ENCODE measurements around the gene CCDC188.
"Not testable (repeated sequence)": the region's sequence is repeated elsewhere in the genome, so short reads cannot be mapped to it uniquely, and the experiment has no call there.

CCDC188 gene

DNA sequence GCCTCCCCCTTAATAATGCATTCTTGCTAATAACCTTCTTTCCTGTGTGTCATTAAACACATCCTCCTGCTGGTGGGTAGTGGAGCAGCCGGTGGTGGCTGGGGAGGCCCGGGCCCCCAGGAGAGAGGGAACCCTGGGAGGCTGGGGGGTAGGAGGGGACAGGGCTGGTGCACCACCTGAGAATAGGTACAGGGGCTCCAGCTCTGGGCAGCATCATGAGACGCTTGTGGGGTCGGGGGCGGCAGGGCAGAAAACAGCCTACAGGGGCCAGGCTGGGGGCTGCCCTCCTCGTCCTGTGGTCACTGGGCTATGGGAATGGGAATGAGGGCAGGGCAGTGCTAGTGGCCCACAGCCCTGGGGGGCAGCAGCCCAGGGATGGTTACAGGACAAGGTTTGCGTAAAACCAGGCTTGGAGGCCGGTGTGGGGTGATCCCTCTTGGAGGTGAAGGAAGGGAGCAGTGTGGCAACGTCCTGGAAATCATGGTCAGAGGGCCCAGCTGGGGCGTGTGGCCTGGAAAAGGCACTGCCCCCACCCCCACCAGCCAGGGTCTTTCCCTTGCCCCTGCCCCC is 18.5 kb upstream of the CCDC188 start:
- no peak for DNase-seq

DNA sequence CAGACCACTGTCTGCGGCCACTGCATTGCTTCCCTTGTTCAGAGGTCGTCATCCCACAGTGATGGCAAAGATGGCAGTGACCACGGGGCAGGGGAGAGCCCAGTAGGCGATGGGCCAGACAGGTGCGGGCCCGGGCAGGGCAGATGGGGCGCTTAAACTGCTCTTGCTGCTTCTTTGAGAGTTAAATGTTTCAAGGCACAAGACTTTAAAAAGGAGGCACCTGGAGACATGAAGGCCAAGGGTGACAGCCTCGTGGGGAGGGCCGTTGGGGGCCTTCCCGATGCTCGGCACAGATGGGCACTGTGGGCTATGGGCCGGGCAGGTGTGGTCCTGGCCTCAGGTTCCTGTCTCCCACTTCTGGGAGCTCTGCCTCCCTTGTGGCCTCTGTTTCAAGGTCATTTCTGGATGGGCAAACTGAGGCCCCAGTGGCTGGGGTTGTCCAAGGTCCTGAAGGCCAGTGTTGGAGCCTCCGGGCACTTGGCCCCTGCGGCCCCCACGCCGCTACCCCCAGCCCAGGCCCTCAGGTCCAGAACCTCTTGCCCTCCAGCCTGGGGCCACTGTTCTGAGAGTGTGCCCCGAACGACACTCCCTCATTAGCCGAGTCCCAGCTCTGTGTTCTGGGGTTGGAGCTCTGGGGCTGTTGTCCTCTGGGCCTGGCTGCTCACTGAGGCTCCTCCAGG is 16.9 kb upstream of the CCDC188 start:
- DNase-seq = no peak

DNA sequence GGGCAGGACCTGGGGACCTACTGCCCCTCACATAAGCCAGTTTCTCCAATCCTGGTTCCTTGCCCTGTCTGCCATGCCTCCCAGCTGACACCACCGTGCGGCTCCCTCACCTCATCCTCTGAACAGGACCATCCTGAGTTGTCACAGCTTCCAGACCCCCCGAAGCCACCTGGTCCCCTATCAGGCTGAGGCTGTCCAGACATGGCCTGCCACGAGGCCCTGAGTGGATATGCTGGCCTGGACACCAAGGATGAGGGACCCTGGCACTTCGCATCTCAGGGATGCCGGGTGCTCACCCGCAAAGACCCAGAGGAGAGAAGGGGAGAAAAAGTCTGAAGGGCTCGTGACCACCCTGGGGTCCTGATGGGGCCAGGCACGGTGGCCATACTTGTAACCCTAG is 15.8 kb upstream of the CCDC188 start:
- DNase-seq = no peak

GRCh38 chr22:20165913-20166312 is 15.1 kb upstream of the CCDC188 start:
- DNase-seq = no peak

- no peak for DNase-seq
These were observed 14.6 kb upstream of the CCDC188 start for GRCh38 chr22:20165421-20165820.

DNA sequence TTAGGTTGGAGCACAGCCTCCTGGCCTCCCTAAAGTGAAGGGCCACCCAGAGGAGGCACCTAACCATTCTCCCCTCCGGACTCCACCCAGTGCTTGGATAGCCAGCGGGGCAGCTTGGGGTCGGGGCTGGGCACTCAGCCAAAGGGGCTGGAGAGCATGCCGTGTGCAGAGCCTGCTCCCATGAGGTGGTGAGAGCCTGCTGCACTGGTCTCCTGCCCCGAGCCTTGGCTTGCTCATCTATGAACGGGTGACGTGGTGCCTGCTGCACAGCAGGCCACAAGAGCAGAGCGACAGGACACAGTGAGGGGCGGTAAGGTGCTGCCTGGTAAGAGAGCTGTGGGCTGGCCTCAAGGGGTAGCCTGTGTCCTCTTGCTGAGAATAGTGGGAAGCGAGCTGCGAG is 14.0 kb upstream of the CCDC188 start:
- DNase-seq = no peak

DNA sequence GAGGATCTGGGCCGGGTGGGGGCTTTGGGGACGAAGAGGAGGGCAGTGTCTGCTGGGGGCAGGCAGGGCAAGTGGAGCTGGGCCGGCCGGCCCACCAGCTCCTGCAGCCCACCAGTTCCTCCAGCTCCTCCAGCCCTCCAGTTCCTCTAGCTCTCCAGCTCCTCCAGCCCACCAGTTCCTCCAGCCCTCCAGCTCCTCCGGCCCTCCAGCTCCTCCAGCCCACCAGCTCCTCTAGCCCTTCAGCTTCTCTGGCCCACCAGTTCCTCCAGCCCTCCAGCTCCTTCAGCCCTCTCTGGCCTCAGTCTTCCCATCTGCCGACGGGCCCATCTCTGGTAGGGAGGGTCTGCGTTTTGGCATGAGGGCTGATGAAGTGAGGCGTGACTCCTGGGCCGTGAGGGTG is 9.2 kb upstream of the CCDC188 start:
- DNase-seq = no peak

DNA sequence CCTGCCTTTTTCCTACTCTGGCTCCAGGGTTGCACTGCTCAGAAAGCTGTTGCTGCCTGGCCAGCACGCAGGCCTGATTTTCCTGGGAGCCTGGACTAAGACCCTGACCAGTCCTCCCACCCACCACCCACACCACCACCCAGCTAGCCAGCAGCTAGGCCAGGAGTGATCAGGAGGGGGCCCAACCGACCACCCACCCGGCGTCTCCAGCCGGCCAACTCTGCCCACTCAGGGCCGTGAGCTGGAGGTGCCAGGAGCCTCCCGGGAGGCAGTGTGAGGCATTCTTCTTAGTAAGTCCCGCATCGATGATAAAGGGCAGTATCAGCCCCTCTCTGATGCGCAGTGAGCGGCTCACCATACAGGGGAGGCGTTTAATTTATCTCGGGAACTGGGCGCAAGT is 8.7 kb upstream of the CCDC188 start:
- DNase-seq = not testable (repeated sequence)

- no peak for DNase-seq
These were observed 8.2 kb upstream of the CCDC188 start for GRCh38 chr22:20159076-20159475.

- no peak for DNase-seq
These were observed 7.7 kb upstream of the CCDC188 start for GRCh38 chr22:20158391-20159036.

- DNase-seq = no peak
These were observed 6.8 kb upstream of the CCDC188 start for GRCh38 chr22:20157430-20158183.

GRCh38 chr22:20156611-20157429 is 6.0 kb upstream of the CCDC188 start:
- peak; percentile 56 to 92 (median 83) for DNase-seq

DNA sequence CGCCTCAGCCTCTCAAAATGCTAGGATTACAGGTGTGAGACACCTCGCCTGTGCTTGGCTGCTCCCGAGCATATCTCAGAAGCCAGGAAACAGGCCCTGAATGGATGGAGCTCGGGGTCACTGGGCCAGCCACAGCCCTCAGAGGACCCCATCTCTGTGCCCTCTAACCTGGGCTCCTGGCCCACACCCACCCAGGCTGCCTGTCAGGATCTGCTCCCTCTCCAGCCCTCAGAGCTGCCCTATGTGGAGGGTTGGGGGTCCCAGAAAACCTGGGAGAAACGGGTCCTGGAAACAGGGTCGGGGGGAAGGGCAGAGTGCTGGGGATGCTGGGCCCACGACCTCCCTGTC is 5.2 kb upstream of the CCDC188 start:
- no peak for DNase-seq

GRCh38 chr22:20155330-20156041 is 4.6 kb upstream of the CCDC188 start:
- DNase-seq = no peak

GRCh38 chr22:20154602-20155187 is 3.8 kb upstream of the CCDC188 start:
- DNase-seq = no peak

- DNase-seq = no peak
These were observed 3.1 kb upstream of the CCDC188 start for GRCh38 chr22:20153945-20154344.

DNA sequence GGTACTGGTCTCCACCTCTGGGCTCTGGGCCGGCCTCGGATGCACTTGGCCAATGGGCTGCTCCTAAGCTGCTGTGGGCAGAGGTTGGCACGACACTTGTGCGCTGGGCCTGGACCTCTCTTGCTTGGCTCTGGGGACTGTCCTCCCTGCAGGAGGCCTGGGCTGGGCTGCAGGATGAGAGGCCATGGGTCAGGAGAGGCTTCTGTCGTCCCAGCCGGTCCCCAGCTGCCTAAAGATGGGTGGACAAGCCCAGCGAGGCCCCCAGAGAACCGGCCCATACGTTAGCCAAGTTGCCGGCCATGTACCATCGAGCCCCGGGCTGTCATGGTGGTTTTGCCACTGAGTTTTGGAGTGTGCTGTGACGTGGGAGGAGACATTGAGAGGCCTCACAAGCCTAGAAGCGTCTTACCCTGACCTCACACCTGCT is 1.6 kb upstream of the CCDC188 start:
- DNase-seq = no peak

DNA sequence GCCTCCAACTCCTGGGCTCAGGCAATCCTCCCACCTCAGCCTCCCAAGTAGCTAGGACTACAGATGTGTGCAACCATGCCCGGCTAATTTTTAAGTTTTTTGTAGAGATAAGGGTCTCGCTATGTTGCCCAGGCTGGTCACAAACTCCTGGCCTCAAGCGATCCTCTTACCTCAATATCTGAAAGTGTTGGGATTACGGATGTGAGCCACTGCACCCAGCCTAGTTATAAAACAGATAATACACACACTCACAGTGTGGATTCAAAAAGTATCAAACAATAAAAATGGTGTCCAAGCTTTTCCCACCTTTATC is 377 bp upstream of the CCDC188 start:
- DNase-seq = no peak

DNA sequence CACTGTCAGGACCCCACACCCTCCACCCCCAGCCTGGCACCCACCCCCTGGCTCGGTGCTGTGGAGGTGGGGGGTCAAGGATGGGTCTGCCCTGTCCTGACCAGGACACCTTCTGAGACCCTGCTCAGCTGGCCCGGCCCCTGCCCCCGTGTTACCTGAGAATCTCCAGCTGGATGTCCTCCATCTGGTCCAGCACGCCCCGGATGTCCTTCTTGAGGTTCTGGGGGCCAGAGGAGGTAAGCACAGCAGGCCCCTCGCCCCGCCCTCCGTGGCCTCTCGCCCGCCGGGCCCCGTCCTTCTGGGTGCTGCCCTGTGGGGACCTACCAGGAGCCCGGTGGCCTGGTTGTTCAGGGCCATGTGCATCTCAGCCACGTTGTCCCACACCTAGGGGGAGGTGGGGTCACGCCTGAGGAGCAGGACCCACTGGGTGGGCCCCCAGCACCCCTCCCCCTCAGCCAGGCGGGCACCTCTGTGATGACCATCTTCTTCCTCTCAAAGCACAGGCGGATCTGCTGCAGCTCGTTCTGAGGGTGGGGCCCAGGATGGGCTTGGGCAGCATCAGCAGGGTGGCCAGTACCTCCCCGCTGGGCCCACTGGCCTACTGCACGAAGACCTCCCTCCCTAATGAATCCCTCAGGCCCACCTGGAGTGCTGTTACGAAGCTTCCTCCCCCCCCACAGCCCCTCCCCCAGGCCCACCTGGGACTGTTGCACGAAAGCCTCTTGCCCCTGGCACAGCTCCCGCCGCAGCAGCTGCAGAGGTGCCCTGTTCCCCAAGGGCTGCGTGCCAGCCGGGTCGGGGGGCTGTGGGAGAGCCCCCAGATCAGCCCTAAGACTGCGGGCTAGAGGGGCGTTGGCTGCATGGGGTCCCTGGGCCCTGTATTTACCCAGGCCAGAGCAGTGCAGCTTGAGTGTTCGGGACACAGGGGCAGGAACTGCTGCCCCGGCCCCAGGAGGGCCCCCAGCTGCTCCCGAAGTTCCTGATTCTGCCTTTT is 1.3 kb downstream of the CCDC188 start:
- DNase-seq = no peak

- no peak for DNase-seq
These were observed 2.4 kb downstream of the CCDC188 start for GRCh38 chr22:20148414-20148813.
